ENCODE results near the gene TACR1.
"Not testable (repeated sequence)": the region's sequence is repeated elsewhere in the genome, so short reads cannot be mapped to it uniquely, and the experiment has no call there.

TACR1 gene

DNA sequence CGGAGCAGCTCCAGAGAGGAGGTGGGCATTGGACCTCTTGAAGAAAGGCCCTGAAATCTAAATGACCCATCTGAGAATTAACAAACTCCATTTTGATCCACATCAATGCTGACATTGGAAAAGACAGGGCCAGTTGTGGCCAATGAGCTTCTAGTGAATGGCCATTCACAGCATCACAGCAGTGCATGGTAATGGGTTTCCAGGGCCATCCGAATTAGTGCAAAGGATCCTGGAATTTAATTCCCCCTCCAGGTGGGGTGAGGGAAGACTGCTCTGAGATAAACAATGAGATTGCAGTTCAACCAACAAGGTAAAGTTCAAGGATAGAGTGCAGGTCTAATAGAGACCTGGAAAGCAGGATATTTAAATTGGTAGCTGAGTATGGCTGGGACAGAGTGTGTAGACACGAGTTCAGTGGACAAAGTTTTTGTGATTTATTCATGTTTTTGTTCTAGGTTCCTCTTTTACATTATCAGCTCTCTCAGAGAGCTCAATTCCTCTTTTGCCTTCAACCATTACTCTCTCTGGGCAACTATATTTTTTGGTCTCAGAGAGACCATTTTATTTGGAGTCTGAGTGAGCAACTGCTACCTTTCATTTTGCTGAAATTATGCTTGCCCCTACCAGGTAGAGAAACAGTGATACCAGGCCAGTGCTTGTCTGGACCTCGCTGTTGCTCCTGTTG is 5.0 kb downstream of the TACR1 start:
- DNase-seq (ENCODE audit: low read depth) = no peak

GRCh38 chr2:75192496-75192895 is 6.8 kb downstream of the TACR1 start:
- no peak for DNase-seq (ENCODE audit: low read depth)

- no peak for DNase-seq (ENCODE audit: low read depth)
Measured at GRCh38 chr2:75190271-75190990, 8.9 kb downstream of the TACR1 start.

DNA sequence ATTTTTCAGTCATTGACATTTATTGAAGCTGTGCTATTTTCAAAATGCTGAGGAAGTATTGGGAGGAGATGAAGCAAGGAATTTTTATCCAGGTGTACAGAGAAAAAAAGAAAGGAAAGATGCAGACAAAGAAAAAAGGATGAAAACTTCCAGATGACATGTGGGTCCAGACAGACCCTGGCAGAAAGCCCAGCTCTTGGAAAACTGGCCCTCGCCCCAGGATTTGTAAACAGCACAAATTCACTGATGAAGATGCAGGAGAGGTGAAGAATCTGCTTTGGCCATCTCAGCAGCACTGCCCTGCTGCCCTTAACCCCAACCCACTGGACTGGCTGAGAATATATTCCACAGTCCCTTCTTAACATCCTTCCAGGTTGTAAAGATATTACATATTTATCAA is 12.5 kb downstream of the TACR1 start:
- DNase-seq (ENCODE audit: low read depth) = no peak

- DNase-seq (ENCODE audit: low read depth) = no peak
Measured at GRCh38 chr2:75182606-75183005, 16.7 kb downstream of the TACR1 start.

- no peak for DNase-seq (ENCODE audit: low read depth)
Measured at GRCh38 chr2:75180476-75180875, 18.8 kb downstream of the TACR1 start.

DNA sequence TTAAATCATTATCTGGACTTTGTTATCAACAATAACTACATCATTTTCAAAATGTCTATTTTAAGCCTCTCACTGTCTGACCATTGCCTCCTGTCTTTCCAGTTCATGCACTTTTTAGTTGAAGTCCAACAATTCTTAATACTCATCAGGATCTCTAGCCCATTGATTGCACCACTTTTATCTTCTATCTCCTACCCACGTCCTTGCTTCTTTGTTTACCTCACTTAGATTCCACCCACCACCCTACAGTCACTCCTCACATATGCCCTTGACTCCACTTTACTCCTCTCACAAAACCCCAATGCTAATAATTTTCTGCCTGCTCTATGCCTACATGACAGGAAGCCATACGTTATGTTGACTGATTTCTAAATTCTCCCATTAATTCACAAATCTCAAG is 21.9 kb downstream of the TACR1 start:
- no peak for DNase-seq (ENCODE audit: low read depth)

- no peak for DNase-seq (ENCODE audit: low read depth)
Measured at GRCh38 chr2:75175456-75175855, 23.9 kb downstream of the TACR1 start.

- no peak for DNase-seq (ENCODE audit: low read depth)
Measured at GRCh38 chr2:75174981-75175380, 24.3 kb downstream of the TACR1 start.

- no peak for DNase-seq (ENCODE audit: low read depth)
Measured at GRCh38 chr2:75174519-75174918, 24.8 kb downstream of the TACR1 start.

DNA sequence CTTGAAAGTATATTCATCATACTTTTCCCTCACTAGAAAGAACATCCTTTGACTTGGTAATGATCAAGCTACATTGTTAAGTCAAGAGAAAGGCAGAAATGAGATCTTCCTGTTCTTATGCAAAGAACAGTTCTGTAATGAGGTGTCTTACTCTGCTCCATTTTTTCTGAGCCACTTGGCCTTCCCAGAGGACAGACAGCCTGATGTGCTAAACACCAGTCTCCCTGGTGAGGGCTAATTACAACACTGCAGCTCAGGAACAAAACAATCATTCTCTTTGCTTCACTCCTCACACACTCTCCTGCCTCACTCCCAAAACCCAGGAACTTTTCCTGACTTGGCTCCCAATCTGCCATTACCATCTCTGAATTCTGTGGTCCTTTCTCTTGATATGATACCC is 25.6 kb downstream of the TACR1 start:
- no peak for DNase-seq (ENCODE audit: low read depth)

DNA sequence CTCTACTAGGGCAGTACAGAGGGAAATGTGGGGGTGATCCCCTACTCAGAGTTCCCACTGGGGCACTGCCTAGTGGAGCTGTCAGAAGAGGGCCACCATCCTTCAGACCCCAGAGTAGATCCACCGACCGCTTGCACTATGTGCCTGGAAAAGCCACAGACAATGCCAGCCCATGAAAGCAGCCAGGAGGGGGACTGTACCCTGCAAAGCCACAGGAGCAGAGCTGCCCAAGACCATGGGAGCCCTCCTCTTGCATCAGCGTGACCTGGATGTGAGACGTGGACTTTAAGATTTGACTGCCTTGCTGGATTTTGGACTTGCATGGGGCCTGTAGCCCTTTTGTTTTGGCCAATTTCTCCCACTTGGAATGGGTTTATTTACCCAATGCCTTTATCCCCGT is 27.9 kb downstream of the TACR1 start:
- not testable (repeated sequence) for DNase-seq (ENCODE audit: low read depth)

DNA sequence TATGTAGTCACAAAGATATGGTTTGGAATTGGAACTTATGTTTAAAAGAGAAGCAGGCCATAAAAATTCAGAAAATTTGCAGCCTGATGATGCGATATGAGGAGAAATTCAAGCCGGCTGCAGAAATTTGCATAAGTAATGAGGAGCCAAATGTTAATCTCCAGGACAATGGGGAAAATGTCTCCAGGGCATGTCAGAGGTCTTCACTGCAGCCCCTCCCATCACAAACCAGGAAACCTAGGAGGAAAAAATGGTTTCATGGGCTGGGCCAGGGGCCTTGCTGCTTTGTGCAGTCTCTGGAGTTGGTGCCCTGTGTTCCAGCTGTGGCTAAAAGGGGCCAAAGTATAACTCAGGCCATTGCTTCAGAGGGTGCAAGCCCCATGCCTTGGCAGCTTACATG is 28.4 kb downstream of the TACR1 start:
- DNase-seq (ENCODE audit: low read depth) = no peak

GRCh38 chr2:75168186-75168585 is 31.1 kb downstream of the TACR1 start:
- no peak for DNase-seq (ENCODE audit: low read depth)

DNA sequence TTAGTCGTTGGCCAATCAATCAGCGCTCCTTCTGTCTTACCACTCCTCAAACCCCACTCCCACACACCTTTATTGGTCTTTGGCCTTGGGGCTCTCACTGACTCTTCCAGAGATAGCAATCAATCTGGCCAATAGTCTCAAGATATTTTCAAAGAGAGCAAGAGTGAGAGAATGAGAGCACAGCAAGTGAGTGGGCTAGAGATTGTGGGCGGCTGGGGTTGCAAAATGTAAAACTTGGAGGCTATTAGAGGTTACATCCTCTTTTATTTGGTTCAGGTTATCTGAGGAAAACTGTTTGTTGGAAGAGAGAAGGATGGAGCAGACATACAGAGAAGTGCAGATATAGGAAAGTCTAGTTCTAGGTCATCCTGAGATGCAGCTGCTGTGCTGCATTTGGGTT is 32.8 kb downstream of the TACR1 start:
- no peak for DNase-seq (ENCODE audit: low read depth)

DNA sequence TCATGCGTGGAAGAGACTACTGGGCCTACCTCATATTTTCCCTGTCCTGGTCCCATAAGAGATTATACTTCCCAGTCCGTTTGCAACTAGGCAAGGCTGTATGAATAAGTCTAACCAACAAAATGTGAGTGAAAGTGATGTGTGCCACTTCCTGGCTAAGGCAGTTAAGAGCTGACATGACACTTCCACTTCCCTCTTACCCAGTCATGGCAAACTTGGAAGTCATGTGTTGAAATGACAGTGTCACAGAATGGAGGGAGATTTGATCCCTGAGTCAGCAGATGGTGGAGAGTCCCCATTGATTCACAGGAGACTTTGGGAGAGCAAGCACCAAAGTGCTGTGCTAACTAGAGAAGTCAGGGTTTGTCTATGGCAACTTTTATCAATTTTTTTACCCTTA is 36.4 kb downstream of the TACR1 start:
- no peak for DNase-seq (ENCODE audit: low read depth)

DNA sequence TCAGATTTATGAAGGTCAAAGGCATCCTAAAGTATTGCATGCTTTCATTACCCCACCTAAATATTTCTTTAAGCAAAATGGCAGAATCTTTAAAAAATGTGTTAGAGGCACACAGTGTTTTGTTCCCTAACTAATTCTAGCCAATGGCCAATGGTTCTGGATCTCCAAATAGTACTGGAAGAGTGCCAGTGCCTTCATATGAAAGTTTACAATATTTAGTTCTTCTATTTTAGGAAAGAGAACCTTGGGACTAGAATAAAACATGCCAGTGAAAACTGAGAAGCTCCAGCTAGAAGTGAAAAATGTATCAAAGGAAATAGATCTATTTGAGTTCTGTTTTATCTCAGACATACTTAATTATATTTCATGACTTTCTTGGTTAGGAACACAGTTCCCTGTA is 37.1 kb downstream of the TACR1 start:
- DNase-seq (ENCODE audit: low read depth) = no peak

GRCh38 chr2:75157435-75157834 is 41.9 kb downstream of the TACR1 start:
- DNase-seq (ENCODE audit: low read depth) = no peak

- no peak for DNase-seq (ENCODE audit: low read depth)
Measured at GRCh38 chr2:75155115-75155514, 44.2 kb downstream of the TACR1 start.

- DNase-seq (ENCODE audit: low read depth) = no peak
Measured at GRCh38 chr2:75153221-75153620, 46.1 kb downstream of the TACR1 start.

GRCh38 chr2:75152243-75152642 is 47.1 kb downstream of the TACR1 start:
- DNase-seq (ENCODE audit: low read depth) = not testable (repeated sequence)

- not testable (repeated sequence) for DNase-seq (ENCODE audit: low read depth)
Measured at GRCh38 chr2:75147884-75148283, 51.4 kb downstream of the TACR1 start.

DNA sequence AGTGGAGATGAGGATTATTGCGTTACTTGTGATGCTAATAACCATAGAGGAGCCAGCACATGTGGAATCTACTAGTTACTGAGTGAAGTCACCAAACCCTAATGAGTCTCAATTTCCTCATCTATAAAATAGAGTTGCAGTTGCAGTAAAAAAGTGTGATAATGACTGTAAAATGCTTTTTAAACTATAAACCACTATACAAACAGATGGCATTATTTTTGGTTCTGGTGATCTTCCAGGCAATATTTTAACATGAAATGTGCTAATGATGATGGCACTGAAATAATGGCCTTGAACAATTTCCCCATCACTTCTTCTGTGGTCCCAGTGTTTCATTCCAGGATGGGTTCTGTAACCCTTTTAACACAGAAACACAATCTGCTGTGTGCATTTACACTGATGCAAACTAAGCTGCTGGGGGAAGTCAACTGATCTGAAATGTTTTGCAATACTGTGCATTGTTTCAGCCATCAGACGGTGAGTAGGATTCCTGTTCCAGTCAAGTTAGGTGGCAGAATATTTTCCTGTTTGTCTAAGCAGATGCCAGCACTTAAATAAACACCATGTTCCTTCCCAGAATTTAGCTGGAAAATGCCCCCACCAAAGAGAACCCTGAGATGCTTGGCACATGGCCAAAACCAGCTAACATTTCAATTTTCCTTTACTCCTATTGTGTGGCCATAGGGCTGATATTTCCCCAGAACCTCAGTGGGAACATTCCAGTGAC is 52.6 kb downstream of the TACR1 start:
- DNase-seq (ENCODE audit: low read depth) = no peak

Data from T follicular helper cell (primary cell).